ENCODE measurements around the gene AP5B1. TPM values are rescaled to one million over a fixed set of nuclear protein-coding genes. Genes with fewer than 3 reads are reported as not detected.

The AP5B1 gene
- total and polyA plus RNA-seq, 4 donors: 5.0 to 9.3 (median 6.7) TPM

DNA sequence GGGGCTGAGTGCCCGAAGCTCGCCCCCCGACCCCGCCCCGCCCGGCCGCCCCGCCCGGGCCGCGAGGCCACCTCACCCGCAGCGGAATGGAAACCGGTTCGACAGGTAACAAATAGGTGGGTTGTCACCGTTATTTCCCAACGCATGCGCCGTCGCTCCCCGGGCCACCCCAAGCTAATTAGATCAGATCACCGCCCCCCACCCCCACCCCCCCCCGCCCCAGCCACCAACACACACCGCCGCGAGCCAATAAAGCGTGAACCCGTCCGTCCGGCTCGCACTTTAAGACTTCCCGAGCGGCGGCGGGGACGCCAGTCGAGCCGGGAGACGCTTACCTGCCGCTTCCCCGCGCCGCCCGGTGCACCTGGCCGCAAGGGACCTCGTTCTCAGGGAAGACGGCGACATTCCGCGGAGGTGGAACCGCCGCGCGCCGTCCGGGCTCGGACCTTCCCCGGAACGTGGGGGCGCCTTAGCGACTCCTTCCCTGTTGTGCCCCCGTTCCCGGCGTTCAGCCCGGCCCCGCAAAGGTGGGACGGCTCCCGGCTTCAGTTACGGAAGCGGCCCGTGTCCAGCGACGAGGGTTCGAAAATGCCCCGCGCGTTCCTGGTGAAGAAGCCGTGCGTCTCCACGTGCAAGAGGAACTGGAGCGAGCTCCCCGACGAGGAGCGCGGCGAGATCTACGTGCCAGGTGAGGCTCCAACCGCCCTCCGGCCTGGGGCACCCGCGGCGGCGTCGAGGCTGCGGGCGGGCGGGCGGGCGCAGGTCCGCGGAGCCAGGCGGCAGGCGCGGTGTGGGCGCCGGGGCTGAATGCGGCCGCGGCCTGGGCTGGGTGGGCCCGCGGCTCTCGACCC lies 6.2 kb upstream of the AP5B1 start, which contains the start of gene OVOL1:
TSS of gene OVOL1 (plus strand) at position 278 of the 851 bp plus-strand sequence. CDS start at position 589, 311 bp downstream.
- H3K36me3 ChIP-seq (ENCODE audit: control insufficient read depth, insufficient read depth, low read length): no peaks in the 10 kb centered on the region
- H3K4me1 ChIP-seq (ENCODE audit: control insufficient read depth, insufficient read depth, low read length): peaks cover 31% of the 10 kb centered on the region
- H3K4me3 ChIP-seq (ENCODE audit: low read depth, low read length): no peak within 1 kb of the TSS
- H3K27me3 ChIP-seq (ENCODE audit: control insufficient read depth, insufficient read depth, low read length): peaks cover 52% of the 10 kb centered on the region
- H3K27ac ChIP-seq (ENCODE audit: low read depth, low read length): no peak within 1 kb of the TSS
- under 1% methylated on average over 98 of the region's 112 CpGs for WGBS (ENCODE audit: insufficient coverage)
- DNase-seq (ENCODE audit: low read depth in 4 of 6, low spot score in 6 of 6): peak in 1 of 6 donors; percentile 6
- no peaks in the 10 kb centered on the region for H3K9me3 ChIP-seq (ENCODE audit: control insufficient read depth, insufficient read depth, low read length)

DNA sequence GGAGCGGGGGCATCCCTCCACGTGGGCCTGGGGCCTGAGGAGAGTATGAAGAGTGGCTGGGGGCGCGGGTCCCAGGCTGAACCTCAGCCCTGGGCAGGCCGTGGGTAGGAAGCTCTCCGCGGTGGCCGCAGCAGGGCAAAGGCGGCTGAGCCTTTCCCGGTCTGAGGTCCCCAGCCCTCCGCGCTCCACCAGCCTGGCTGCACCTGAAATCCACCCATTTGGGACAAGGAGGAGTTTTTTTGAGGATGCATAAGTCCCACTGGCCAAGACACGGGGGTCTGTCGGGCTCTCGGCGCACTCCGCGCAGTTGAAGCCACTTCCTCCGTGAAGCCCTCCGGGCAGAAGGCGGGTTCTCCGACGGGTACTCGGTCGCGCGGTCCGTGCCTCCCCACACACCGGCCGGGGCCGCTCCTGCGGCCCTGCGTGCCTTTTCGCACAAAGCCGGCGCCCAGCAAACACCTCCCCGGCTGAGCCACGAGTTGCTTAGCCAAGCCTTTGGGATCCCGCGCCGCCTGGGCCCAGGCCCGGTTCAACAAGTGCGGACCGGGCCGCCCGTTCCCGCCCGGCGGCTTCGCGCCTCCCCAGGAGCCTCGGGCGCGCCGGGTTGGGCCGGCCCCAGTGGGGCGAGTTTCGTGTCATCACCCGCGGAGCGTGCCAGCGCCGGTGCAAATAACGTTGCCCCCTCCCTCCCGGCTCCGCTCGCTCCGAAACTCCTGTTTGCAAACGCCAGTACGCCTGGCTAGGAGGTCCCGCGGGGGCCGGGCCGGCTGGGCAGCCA lies 5.4 kb upstream of the AP5B1 start:
- H3K27ac ChIP-seq (ENCODE audit: low read depth, low read length): no peak overlapping the region
- WGBS (ENCODE audit: insufficient coverage): 6% methylated on average over 74 of the region's 74 CpGs
- H3K4me3 ChIP-seq (ENCODE audit: low read depth, low read length): no peak overlapping the region
- H3K27me3 ChIP-seq (ENCODE audit: control insufficient read depth, insufficient read depth, low read length): peaks cover 50% of the 10 kb centered on the region
- no peaks in the 10 kb centered on the region for H3K9me3 ChIP-seq (ENCODE audit: control insufficient read depth, insufficient read depth, low read length)
- no peaks in the 10 kb centered on the region for H3K36me3 ChIP-seq (ENCODE audit: control insufficient read depth, insufficient read depth, low read length)
- peaks cover 39% of the 10 kb centered on the region for H3K4me1 ChIP-seq (ENCODE audit: control insufficient read depth, insufficient read depth, low read length)
- DNase-seq (ENCODE audit: low read depth in 4 of 6, low spot score in 6 of 6): no peak

DNA sequence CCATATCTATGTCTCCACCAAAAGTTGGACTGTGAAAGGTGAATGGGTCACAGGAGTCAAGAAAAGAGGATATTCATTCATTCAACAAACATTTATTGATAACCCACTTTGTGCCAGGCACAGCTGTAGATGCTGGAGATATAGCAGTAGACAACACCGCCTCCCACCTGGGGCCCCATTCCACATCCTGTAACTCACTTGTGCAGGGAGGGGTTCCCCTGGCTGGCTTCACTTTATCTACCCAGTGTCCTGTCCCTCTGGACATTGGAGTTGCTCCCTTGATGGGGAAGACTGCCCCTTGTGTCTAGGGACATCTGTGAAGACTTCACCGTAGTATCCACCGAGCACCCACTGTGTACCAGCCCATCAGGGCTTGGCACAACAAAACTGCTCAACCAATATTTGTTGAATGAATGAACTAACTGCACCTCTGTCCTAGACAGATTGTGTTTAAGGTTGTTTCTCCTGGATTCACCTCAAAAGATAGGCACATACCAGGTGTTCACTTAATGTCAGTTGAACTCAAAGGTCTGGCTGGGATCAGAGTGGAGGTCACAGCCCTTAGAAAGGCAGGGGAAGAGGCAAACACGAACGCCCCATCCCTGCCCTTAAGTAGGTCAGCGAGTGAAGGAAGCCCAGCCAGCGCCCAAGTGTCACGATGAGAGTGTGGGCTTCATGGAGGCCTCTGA lies 4.7 kb upstream of the AP5B1 start:
- Histone ChIP-seq H3K27ac (ENCODE audit: low read depth, low read length) (no peak overlapping the region), H3K4me3 (ENCODE audit: low read depth, low read length) (no peak overlapping the region), H3K4me1 (ENCODE audit: control insufficient read depth, insufficient read depth, low read length) (peaks cover 40% of the 10 kb centered on the region), H3K9me3 (ENCODE audit: control insufficient read depth, insufficient read depth, low read length) (no peaks in the 10 kb centered on the region), H3K27me3 (ENCODE audit: control insufficient read depth, insufficient read depth, low read length) (peaks cover 47% of the 10 kb centered on the region), H3K36me3 (ENCODE audit: control insufficient read depth, insufficient read depth, low read length) (no peaks in the 10 kb centered on the region)
- 28% methylated on average over 5 of the region's 8 CpGs for WGBS (ENCODE audit: insufficient coverage)
- DNase-seq (ENCODE audit: low read depth in 4 of 6, low spot score in 6 of 6): no peak

DNA sequence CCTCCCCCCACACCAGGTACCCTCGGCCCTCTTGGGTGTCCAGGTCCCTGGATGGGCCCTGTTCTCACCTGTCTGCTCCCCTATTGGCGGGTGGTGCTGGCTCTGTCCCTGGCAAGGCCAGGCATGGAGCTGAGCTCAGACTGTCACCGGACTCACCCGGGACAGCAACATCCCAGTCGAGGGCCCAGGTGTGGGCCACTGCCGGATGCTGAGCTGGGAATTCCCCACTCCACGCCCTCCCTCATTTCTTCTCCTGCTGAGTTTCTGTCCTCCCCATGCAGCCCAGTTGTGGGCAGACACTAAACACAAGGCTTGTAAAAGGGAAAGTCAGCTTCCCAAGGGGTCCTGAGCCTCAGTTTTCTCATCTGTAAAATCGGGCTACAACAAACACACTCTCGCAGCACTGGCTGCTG lies 2.0 kb upstream of the AP5B1 start:
- Histone ChIP-seq H3K4me3 (ENCODE audit: low read depth, low read length) (no peak overlapping the region), H3K4me1 (ENCODE audit: control insufficient read depth, insufficient read depth, low read length) (peaks cover 51% of the 10 kb centered on the region), H3K27ac (ENCODE audit: low read depth, low read length) (no peak overlapping the region), H3K9me3 (ENCODE audit: control insufficient read depth, insufficient read depth, low read length) (no peaks in the 10 kb centered on the region), H3K27me3 (ENCODE audit: control insufficient read depth, insufficient read depth, low read length) (peaks cover 28% of the 10 kb centered on the region), H3K36me3 (ENCODE audit: control insufficient read depth, insufficient read depth, low read length) (peaks cover 20% of the 10 kb centered on the region)
- 91% methylated on average over 9 of the region's 9 CpGs for WGBS (ENCODE audit: insufficient coverage)
- DNase-seq (ENCODE audit: low read depth in 4 of 6, low spot score in 6 of 6): no peak

DNA sequence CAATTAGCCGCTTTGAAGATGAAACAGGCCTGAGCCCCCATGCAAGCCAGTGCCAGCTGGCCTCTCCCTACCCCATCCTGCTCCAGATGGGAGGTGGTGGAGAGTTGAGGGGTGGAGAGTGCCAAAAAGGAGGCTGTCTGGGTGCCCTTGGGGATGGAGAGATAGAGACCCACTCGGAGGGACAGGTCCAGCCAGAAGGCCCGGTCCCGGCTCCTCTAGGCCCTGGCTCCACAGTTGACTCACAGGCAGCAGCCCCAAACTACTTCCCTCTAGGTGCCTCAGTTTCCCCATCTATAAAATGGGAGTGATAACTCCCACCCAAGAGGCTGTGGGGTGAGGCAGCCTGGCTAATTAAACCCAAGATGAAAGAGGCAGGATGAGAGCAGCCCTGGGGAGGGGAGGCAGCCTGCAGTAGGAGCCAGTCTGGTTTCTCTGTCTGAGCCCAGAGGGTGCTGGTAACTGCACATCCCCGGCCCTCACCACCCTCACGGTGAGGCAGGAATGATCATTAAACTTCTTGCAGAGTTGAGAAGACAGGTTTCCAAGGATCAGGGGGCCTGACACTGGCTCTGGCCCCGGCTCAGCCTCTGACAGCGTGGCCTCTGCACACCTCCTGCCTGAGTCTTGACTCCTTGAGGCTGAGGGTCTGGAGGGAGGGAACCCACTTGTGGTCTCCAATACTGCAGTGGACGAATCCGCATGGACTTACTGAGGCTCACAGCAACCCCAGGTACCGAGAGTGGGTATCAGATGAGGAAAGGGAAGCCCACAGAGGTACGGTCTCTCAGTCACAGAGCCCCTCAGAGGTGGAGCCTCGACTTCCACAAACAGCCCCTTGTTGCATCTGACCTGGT lies 1.4 kb upstream of the AP5B1 start:
- Histone ChIP-seq H3K4me3 (ENCODE audit: low read depth, low read length) (no peak overlapping the region), H3K27ac (ENCODE audit: low read depth, low read length) (no peak overlapping the region), H3K27me3 (ENCODE audit: control insufficient read depth, insufficient read depth, low read length) (peaks cover 23% of the 10 kb centered on the region), H3K4me1 (ENCODE audit: control insufficient read depth, insufficient read depth, low read length) (peaks cover 47% of the 10 kb centered on the region), H3K36me3 (ENCODE audit: control insufficient read depth, insufficient read depth, low read length) (peaks cover 26% of the 10 kb centered on the region), H3K9me3 (ENCODE audit: control insufficient read depth, insufficient read depth, low read length) (no peaks in the 10 kb centered on the region)
- 87% methylated on average over 9 of the region's 13 CpGs for WGBS (ENCODE audit: insufficient coverage)
- no peak for DNase-seq (ENCODE audit: low read depth in 4 of 6, low spot score in 6 of 6)

DNA sequence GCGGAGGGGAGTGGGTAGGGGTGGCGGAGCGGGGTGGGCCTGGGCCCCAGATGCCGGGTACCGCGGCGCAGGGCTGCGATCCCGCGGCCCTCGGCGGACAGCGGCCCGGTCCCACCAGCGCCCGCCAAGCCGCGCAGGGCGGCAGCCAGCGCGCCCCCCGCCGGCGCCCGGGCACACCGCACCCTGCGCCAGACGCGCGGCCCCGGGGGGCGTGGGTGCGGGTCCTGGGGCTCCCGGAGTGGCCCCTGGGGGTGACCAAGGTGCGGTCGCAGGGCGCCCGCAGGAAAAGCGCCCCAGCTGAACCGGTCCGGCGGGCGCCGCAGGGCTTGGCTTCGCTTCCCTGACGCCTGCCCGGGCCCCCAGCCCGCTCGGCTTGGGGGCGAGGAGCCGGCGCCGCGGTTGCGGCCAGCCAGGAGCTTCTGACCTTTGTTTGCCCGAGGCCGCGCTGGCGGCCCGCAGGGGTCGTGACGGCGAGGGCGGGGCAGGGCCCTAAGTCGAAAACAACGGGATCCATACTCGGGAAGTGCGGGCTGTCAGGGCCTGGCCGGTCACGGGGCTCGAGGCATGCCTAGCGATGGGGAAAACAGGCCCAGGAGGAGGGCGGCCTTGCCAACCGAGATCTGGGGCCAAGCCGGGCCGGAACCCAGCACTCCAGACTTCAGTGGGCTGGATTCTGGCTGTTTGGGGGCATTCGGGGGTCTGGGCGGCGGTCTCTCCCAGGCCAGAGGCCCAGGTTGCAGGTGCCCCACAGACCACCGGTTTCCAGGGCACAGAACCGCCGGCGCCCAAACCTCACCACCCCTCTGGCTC lies 581 bp upstream of the AP5B1 start:
- H3K4me1 ChIP-seq (ENCODE audit: control insufficient read depth, insufficient read depth, low read length): peaks cover 40% of the 10 kb centered on the region
- 8% methylated on average over 81 of the region's 83 CpGs for WGBS (ENCODE audit: insufficient coverage)
- H3K9me3 ChIP-seq (ENCODE audit: control insufficient read depth, insufficient read depth, low read length): no peaks in the 10 kb centered on the region
- peaks cover 15% of the 10 kb centered on the region for H3K27me3 ChIP-seq (ENCODE audit: control insufficient read depth, insufficient read depth, low read length)
- no peak overlapping the region for H3K27ac ChIP-seq (ENCODE audit: low read depth, low read length)
- peaks cover 34% of the 10 kb centered on the region for H3K36me3 ChIP-seq (ENCODE audit: control insufficient read depth, insufficient read depth, low read length)
- DNase-seq (ENCODE audit: low read depth in 4 of 6, low spot score in 6 of 6): peak in 2 of 6 donors; percentile 8 to 46
- H3K4me3 ChIP-seq (ENCODE audit: low read depth, low read length): peak overlapping the region; percentile 26

DNA sequence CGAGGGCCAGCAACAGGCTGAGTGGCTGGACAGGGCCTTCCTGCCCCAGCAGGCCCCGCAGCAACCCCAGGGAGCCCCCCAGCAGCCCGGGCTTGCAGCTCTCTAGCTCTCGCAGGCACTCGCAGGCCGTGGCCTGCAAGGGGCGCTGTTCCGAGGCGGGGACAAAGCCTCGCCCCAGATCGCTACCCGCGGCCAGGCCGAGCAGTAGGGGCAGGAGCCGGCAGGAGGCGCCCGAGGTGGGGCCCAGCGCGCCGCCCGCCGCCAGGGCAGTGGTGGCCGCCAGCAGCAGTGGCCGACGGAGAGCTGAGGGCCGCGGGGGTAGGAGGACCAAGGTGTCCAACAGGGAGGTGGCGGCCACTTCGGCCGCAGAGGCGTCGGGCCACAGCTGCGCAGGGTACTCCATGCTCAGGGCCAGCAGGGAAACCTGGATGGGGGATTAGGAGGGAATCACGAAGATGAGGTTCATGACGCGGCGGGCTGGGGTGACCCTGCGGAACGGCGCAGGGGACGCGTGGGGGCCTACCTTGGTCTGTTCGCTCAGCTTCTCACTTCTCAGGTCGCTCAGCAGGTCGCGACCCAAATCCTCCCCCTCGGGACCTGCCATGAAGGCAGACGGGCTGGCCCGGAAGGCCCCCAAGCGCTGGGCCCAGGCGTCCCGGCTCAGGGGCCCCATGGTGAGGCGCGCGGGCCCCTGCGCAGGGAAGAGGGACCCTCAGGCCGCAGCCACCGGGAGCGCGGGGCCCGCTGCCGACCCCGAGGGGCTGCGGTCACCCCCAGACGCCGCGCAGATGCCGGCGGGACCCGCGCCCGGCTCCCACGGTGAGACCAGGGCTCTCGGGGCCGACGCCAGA lies 632 bp downstream of the AP5B1 start:
- peaks cover 2% of the 10 kb centered on the region for H3K27me3 ChIP-seq (ENCODE audit: control insufficient read depth, insufficient read depth, low read length)
- H3K9me3 ChIP-seq (ENCODE audit: control insufficient read depth, insufficient read depth, low read length): no peaks in the 10 kb centered on the region
- H3K4me1 ChIP-seq (ENCODE audit: control insufficient read depth, insufficient read depth, low read length): peaks cover 36% of the 10 kb centered on the region
- H3K4me3 ChIP-seq (ENCODE audit: low read depth, low read length): peak overlapping the region; percentile 63
- no peak overlapping the region for H3K27ac ChIP-seq (ENCODE audit: low read depth, low read length)
- 5% methylated on average over 76 of the region's 76 CpGs for WGBS (ENCODE audit: insufficient coverage)
- H3K36me3 ChIP-seq (ENCODE audit: control insufficient read depth, insufficient read depth, low read length): peaks cover 37% of the 10 kb centered on the region
- peak in 2 of 6 donors; percentile 49 to 70 for DNase-seq (ENCODE audit: low read depth in 4 of 6, low spot score in 6 of 6)

DNA sequence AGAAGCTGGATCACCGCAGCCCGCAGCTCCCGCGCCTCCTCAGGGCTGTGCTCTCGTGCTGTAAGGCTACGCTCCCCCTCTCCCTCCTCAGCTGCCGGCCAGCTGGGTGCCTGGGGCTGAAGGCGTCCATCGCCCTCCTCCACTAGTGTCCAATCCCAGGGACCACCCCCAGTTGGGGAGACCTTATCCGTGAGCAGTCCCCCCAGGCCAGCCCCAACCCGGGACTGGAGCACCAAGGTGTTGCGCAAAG lies 1.2 kb downstream of the AP5B1 start:
- peaks cover 37% of the 10 kb centered on the region for H3K36me3 ChIP-seq (ENCODE audit: control insufficient read depth, insufficient read depth, low read length)
- no peaks in the 10 kb centered on the region for H3K9me3 ChIP-seq (ENCODE audit: control insufficient read depth, insufficient read depth, low read length)
- DNase-seq (ENCODE audit: low read depth in 4 of 6, low spot score in 6 of 6): no peak
- H3K27me3 ChIP-seq (ENCODE audit: control insufficient read depth, insufficient read depth, low read length): no peaks in the 10 kb centered on the region
- H3K4me1 ChIP-seq (ENCODE audit: control insufficient read depth, insufficient read depth, low read length): peaks cover 36% of the 10 kb centered on the region
- H3K4me3 ChIP-seq (ENCODE audit: low read depth, low read length): peak overlapping the region; percentile 63
- no peak overlapping the region for H3K27ac ChIP-seq (ENCODE audit: low read depth, low read length)
- WGBS (ENCODE audit: insufficient coverage): 89% methylated on average over 12 of the region's 12 CpGs

All from spinal cord (tissue), 10 donors.